ENCODE results near the gene VPS37C. TPM values are rescaled to one million over a fixed set of nuclear protein-coding genes. Genes with fewer than 3 reads are reported as not detected.
A peak's percentile ranks its signal among the peaks of the same experiment; 100 is the strongest.

VPS37C gene
- total RNA-seq, 8 experiments from 2014 or later: 6.8 to 13.9 (median 11.0) TPM

GRCh38 chr11:61118004-61118403, 43.2 kb downstream of the VPS37C start:
- no CpG with 5 or more reads among the region's 9 CpGs for WGBS, 10 experiments
- ATAC-seq (replicated peaks in 6 of 8): no peak
- in situ Hi-C loops (cut with MboI; ENCODE audit: low pct_unique_long_range_greater_than_20kb in 2 of 9, low sequenced_read_pairs in 9 of 9, unreplicated experiment in 9 of 9): no loop called here
- H3K4me1 ChIP-seq (replicated peaks in 1 of 2): peaks cover 11 to 14% of the 10 kb centered on the region in 2 donors
- H3K4me3 ChIP-seq: no peak overlapping the region
- no peak overlapping the region for H3K27ac ChIP-seq

GRCh38 chr11:61117168-61117520, 44.1 kb downstream of the VPS37C start:
- ATAC-seq (replicated peaks in 6 of 8): no peak
- 61 to 100% (median 89%) methylated on average over 1 to 2 of the region's 2 CpGs; no CpG with 5 or more reads in 2 of the 10 experiments for WGBS, 10 experiments
- no peak overlapping the region for H3K27ac ChIP-seq
- in situ Hi-C loops (cut with MboI; ENCODE audit: low pct_unique_long_range_greater_than_20kb in 2 of 9, low sequenced_read_pairs in 9 of 9, unreplicated experiment in 9 of 9): no loop called here
- H3K4me1 ChIP-seq (replicated peaks in 1 of 2): peaks cover 11 to 14% of the 10 kb centered on the region in 2 donors
- H3K4me3 ChIP-seq: no peak overlapping the region

GRCh38 chr11:61116426-61117167, 44.6 kb downstream of the VPS37C start:
- in situ Hi-C loops (cut with MboI; ENCODE audit: low pct_unique_long_range_greater_than_20kb in 2 of 9, low sequenced_read_pairs in 9 of 9, unreplicated experiment in 9 of 9): no loop called here
- no peak overlapping the region for H3K27ac ChIP-seq
- H3K4me3 ChIP-seq: no peak overlapping the region
- WGBS, 10 experiments: 50 to 94% (median 78%) methylated on average over 1 to 6 of the region's 7 CpGs; no CpG with 5 or more reads in 1 of the 10 experiments
- ATAC-seq (replicated peaks in 6 of 8): no peak
- peaks cover 11 to 14% of the 10 kb centered on the region in 2 donors for H3K4me1 ChIP-seq (replicated peaks in 1 of 2)

- in situ Hi-C loops (cut with MboI; ENCODE audit: low pct_unique_long_range_greater_than_20kb in 2 of 9, low sequenced_read_pairs in 9 of 9, unreplicated experiment in 9 of 9): no loop called here
- no peak for ATAC-seq (replicated peaks in 6 of 8)
Measured at GRCh38 chr11:61115498-61116224, 45.6 kb downstream of the VPS37C start.

GRCh38 chr11:61114913-61115312, 46.3 kb downstream of the VPS37C start:
- peak in 1 of 8 experiments; percentile 20 for ATAC-seq (replicated peaks in 6 of 8)
- no peak overlapping the region for H3K27ac ChIP-seq
- 88 to 100% methylated on average over 1 of the region's 8 CpGs; no CpG with 5 or more reads in 8 of the 10 experiments for WGBS, 10 experiments
- H3K4me1 ChIP-seq (replicated peaks in 1 of 2): no peaks in the 10 kb centered on the region
- in situ Hi-C loops (cut with MboI; ENCODE audit: low pct_unique_long_range_greater_than_20kb in 2 of 9, low sequenced_read_pairs in 9 of 9, unreplicated experiment in 9 of 9): no loop called here
- no peak overlapping the region for H3K4me3 ChIP-seq

More at GRCh38 chr11:61115498-61116224, 45.6 kb downstream of the VPS37C start:
- WGBS, 10 experiments: 54 to 87% (median 80%) methylated on average over 2 to 17 of the region's 21 CpGs; no CpG with 5 or more reads in 1 of the 10 experiments
- Histone ChIP-seq H3K4me1 (replicated peaks in 1 of 2) (peaks cover 6 to 7% of the 10 kb centered on the region in 2 donors), H3K4me3 (no peak overlapping the region), H3K27ac (no peak overlapping the region)

GRCh38 chr11:61113201-61113600, 48.0 kb downstream of the VPS37C start:
- H3K4me1 ChIP-seq (replicated peaks in 1 of 2): no peaks in the 10 kb centered on the region
- in situ Hi-C loops (cut with MboI; ENCODE audit: low pct_unique_long_range_greater_than_20kb in 2 of 9, low sequenced_read_pairs in 9 of 9, unreplicated experiment in 9 of 9): no loop called here
- ATAC-seq (replicated peaks in 6 of 8): no peak
- no peak overlapping the region for H3K4me3 ChIP-seq
- no peak overlapping the region for H3K27ac ChIP-seq
- 60 to 100% (median 90%) methylated on average over 2 to 7 of the region's 9 CpGs; no CpG with 5 or more reads in 1 of the 10 experiments for WGBS, 10 experiments

GRCh38 chr11:61112575-61112974, 48.7 kb downstream of the VPS37C start:
- Histone ChIP-seq H3K27ac (no peak overlapping the region), H3K4me3 (no peak overlapping the region), H3K4me1 (replicated peaks in 1 of 2) (no peaks in the 10 kb centered on the region)
- 33 to 90% (median 73%) methylated on average over 1 to 5 of the region's 6 CpGs; no CpG with 5 or more reads in 1 of the 10 experiments for WGBS, 10 experiments
- in situ Hi-C loops (cut with MboI; ENCODE audit: low pct_unique_long_range_greater_than_20kb in 2 of 9, low sequenced_read_pairs in 9 of 9, unreplicated experiment in 9 of 9): no loop called here
- no peak for ATAC-seq (replicated peaks in 6 of 8)

- no peak overlapping the region for H3K4me3 ChIP-seq
- no peaks in the 10 kb centered on the region for H3K4me1 ChIP-seq (replicated peaks in 1 of 2)
- no peak overlapping the region for H3K27ac ChIP-seq
- in situ Hi-C loops (cut with MboI; ENCODE audit: low pct_unique_long_range_greater_than_20kb in 2 of 9, low sequenced_read_pairs in 9 of 9, unreplicated experiment in 9 of 9): no loop called here
- 33 to 100% (median 81%) methylated on average over 1 to 7 of the region's 11 CpGs; no CpG with 5 or more reads in 5 of the 10 experiments for WGBS, 10 experiments
- ATAC-seq (replicated peaks in 6 of 8): no peak
Measured at GRCh38 chr11:61111786-61112517, 49.3 kb downstream of the VPS37C start.

- in situ Hi-C loops (cut with MboI; ENCODE audit: low pct_unique_long_range_greater_than_20kb in 2 of 9, low sequenced_read_pairs in 9 of 9, unreplicated experiment in 9 of 9): no loop called here
- ATAC-seq (replicated peaks in 6 of 8): no peak
- H3K4me1 ChIP-seq (replicated peaks in 1 of 2): peaks cover 0 to 5% of the 10 kb centered on the region in 2 donors
- WGBS, 10 experiments: 53 to 100% (median 86%) methylated on average over 1 to 6 of the region's 6 CpGs; no CpG with 5 or more reads in 3 of the 10 experiments
- no peak overlapping the region for H3K4me3 ChIP-seq
- H3K27ac ChIP-seq: no peak overlapping the region
Measured at GRCh38 chr11:61111050-61111435, 50.2 kb downstream of the VPS37C start.

GRCh38 chr11:61110255-61111049, 50.8 kb downstream of the VPS37C start:
- Histone ChIP-seq H3K4me3 (no peak overlapping the region), H3K4me1 (replicated peaks in 1 of 2) (peaks cover 0 to 6% of the 10 kb centered on the region in 2 donors), H3K27ac (no peak overlapping the region)
- ATAC-seq (replicated peaks in 6 of 8): no peak
- WGBS, 10 experiments: 75 to 100% (median 89%) methylated on average over 2 to 6 of the region's 9 CpGs; no CpG with 5 or more reads in 1 of the 10 experiments
- in situ Hi-C loops (cut with MboI; ENCODE audit: low pct_unique_long_range_greater_than_20kb in 2 of 9, low sequenced_read_pairs in 9 of 9, unreplicated experiment in 9 of 9): no loop called here

GRCh38 chr11:61109671-61110070, 51.6 kb downstream of the VPS37C start:
- Histone ChIP-seq H3K4me3 (no peak overlapping the region), H3K4me1 (replicated peaks in 1 of 2) (peaks cover 0 to 6% of the 10 kb centered on the region in 2 donors), H3K27ac (no peak overlapping the region)
- ATAC-seq (replicated peaks in 6 of 8): no peak
- WGBS, 10 experiments: 20 to 100% (median 83%) methylated on average over 1 to 6 of the region's 8 CpGs; no CpG with 5 or more reads in 4 of the 10 experiments
- in situ Hi-C loops (cut with MboI; ENCODE audit: low pct_unique_long_range_greater_than_20kb in 2 of 9, low sequenced_read_pairs in 9 of 9, unreplicated experiment in 9 of 9): no loop called here

- Histone ChIP-seq H3K4me1 (replicated peaks in 1 of 2) (peaks cover 0 to 6% of the 10 kb centered on the region in 2 donors), H3K27ac (no peak overlapping the region), H3K4me3 (no peak overlapping the region)
- no peak for ATAC-seq (replicated peaks in 6 of 8)
- 17 to 93% (median 80%) methylated on average over 1 to 11 of the region's 15 CpGs; no CpG with 5 or more reads in 3 of the 10 experiments for WGBS, 10 experiments
- in situ Hi-C loops (cut with MboI; ENCODE audit: low pct_unique_long_range_greater_than_20kb in 2 of 9, low sequenced_read_pairs in 9 of 9, unreplicated experiment in 9 of 9): no loop called here
Measured at GRCh38 chr11:61108847-61109585, 52.2 kb downstream of the VPS37C start.
